ENCODE measurements around the gene KDSR. TPM values are rescaled to one million over a fixed set of nuclear protein-coding genes. Genes with fewer than 3 reads are reported as not detected.
A peak's percentile ranks its signal among the peaks of the same experiment; 100 is the strongest.

KDSR gene, protein sequence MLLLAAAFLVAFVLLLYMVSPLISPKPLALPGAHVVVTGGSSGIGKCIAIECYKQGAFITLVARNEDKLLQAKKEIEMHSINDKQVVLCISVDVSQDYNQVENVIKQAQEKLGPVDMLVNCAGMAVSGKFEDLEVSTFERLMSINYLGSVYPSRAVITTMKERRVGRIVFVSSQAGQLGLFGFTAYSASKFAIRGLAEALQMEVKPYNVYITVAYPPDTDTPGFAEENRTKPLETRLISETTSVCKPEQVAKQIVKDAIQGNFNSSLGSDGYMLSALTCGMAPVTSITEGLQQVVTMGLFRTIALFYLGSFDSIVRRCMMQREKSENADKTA
- 30.8 and 37.8 TPM in 2 replicates for total RNA-seq (2012; rRNA removed)

DNA sequence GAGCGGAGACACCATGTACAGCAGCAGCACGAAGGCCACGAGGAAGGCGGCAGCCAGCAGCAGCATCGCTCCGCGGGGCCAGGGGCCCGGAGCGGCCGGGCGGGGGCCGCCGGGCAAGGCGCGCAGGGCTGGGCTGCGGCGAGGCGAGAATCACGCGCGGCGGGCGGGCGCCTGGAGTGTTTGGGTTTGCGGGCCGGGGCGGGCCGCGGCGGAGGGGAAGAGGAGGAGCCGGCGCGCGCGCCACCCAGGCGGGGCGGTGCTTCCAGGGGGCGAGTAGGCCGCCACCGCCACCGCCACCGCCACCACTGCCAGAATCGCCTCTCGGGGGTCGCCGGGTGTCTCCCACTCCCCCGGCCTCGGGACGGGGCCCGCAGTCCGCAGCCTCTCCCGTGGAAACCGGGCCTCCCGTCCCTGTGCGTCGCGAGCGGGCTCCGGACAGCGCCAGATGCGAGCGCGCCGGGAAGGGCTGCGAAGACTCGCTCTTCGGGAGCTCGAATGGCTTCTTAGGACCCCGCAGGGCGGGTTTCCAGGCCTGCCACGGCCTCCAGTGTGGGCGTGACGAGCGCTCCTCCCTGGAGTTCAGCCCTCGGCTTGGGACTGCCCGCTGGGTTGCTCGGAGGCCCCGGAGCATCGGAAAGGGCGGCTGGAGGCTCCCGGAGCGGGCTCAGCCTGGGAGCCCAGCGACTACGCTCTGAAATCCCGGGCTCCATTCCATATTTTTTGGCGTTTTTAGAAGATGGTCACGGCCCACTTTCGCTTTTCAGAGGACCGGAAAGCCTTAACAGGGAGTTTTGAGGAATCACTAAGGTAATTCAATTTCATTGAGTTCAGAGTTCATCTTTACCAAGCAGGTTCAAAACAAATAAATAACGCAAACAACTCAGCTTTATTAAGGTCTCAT lies at the start of gene KDSR:
KDSR (minus strand) TSS at position 154 of the 901 bp plus-strand sequence; CDS start at position 66, 88 bp downstream.
- Histone ChIP-seq H3K4me2 (ENCODE audit: low read length) (peak within 1 kb of the TSS; percentile 92), H3K4me3 (ENCODE audit: low read length) (peak within 1 kb of the TSS; percentile 91), H3K9ac (ENCODE audit: low read depth, low read length) (peak within 1 kb of the TSS; percentile 98), H3K4me1 (ENCODE audit: control insufficient read depth, insufficient read depth, low read length) (peaks cover 18% of the 10 kb centered on the region), H3K9me3 (replicated peaks; ENCODE audit: low read length) (no peaks in the 10 kb centered on the region), H3K27me3 (ENCODE audit: control insufficient read depth, insufficient read depth, low read length) (no peaks in the 10 kb centered on the region), H3K36me3 (ENCODE audit: insufficient read depth, low read length) (peaks cover 5% of the 10 kb centered on the region)

GRCh38 chr18:63412953-63413352 lies 45.9 kb upstream of the KDSR start:
- peaks cover 58% of the 10 kb centered on the region for H3K36me3 ChIP-seq (ENCODE audit: insufficient read depth, low read length)
- no peak overlapping the region for H3K9ac ChIP-seq (ENCODE audit: low read depth, low read length)
- no peaks in the 10 kb centered on the region for H3K9me3 ChIP-seq (replicated peaks; ENCODE audit: low read length)
- no peaks in the 10 kb centered on the region for H3K27me3 ChIP-seq (ENCODE audit: control insufficient read depth, insufficient read depth, low read length)
- peaks cover 31% of the 10 kb centered on the region for H3K4me1 ChIP-seq (ENCODE audit: control insufficient read depth, insufficient read depth, low read length)
- H3K4me3 ChIP-seq (ENCODE audit: low read length) = no peak overlapping the region
- no peak overlapping the region for H3K4me2 ChIP-seq (ENCODE audit: low read length)

- Histone ChIP-seq H3K4me2 (ENCODE audit: low read length) (peak overlapping the region; percentile 43), H3K27me3 (ENCODE audit: control insufficient read depth, insufficient read depth, low read length) (no peaks in the 10 kb centered on the region), H3K4me3 (ENCODE audit: low read length) (no peak overlapping the region), H3K9ac (ENCODE audit: low read depth, low read length) (no peak overlapping the region), H3K9me3 (replicated peaks; ENCODE audit: low read length) (no peaks in the 10 kb centered on the region), H3K4me1 (ENCODE audit: control insufficient read depth, insufficient read depth, low read length) (peaks cover 37% of the 10 kb centered on the region), H3K36me3 (ENCODE audit: insufficient read depth, low read length) (peaks cover 63% of the 10 kb centered on the region)
These were observed 43.8 kb upstream of the KDSR start for GRCh38 chr18:63410792-63411191.

DNA sequence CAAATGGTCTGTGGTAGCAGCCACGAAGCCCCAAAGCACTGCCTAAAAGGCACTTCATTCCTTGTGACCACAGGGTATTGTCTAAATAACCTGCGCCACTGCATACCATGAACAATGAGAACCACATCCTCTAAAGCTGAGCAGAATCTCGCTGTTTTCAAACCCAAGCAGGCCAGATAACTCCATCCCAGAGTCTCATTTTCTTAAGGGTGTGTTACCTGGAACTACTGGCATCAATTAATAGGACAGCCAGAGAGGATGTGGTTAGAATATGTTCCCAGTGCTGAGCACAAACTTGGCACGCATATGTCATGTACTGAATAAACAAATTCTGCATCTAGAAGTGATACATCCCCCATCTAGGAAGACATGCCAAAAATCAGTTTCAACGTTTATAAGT lies 42.3 kb upstream of the KDSR start:
- Histone ChIP-seq H3K9me3 (replicated peaks; ENCODE audit: low read length) (no peaks in the 10 kb centered on the region), H3K4me1 (ENCODE audit: control insufficient read depth, insufficient read depth, low read length) (peaks cover 37% of the 10 kb centered on the region), H3K9ac (ENCODE audit: low read depth, low read length) (no peak overlapping the region), H3K36me3 (ENCODE audit: insufficient read depth, low read length) (peaks cover 59% of the 10 kb centered on the region), H3K4me2 (ENCODE audit: low read length) (no peak overlapping the region), H3K4me3 (ENCODE audit: low read length) (no peak overlapping the region), H3K27me3 (ENCODE audit: control insufficient read depth, insufficient read depth, low read length) (no peaks in the 10 kb centered on the region)

DNA sequence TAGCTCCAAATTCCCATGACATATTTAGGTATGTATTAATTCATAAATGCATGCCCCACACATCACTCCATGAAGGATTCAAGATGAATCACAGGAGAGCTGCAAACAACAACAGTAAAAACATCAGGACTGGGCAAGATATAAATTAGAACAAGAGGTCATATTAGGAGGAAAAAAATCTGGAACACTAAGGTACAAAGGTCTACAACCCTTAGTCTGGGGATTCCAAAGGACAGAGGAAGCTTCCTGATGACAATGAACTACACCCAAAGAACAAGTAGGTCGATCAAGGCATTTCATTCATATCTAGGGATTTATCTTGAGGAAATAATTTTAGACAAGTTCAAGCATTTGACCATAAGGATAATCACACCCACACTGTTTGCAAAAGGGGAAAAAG lies 40.7 kb upstream of the KDSR start:
- Histone ChIP-seq H3K27me3 (ENCODE audit: control insufficient read depth, insufficient read depth, low read length) (no peaks in the 10 kb centered on the region), H3K4me1 (ENCODE audit: control insufficient read depth, insufficient read depth, low read length) (peaks cover 40% of the 10 kb centered on the region), H3K36me3 (ENCODE audit: insufficient read depth, low read length) (peaks cover 69% of the 10 kb centered on the region)

DNA sequence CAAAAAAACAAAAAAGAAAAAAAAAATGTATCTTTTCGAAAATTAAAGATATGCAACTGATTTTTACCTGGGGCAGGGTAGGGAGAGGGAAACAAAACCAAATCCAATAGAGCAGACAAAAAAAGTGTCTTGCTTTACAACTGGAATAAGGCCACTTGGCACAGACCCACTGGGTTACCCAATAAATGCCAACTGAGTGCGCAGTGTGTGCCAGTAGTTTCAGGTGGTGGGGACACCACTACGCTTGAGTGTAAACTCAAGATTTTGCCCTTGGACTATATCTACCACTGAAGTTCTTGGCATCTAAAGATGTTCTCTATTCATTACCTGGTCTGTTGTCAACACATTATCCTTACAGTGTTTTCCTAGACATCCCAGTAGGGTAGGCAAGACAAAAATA lies 39.0 kb upstream of the KDSR start:
- Histone ChIP-seq H3K27me3 (ENCODE audit: control insufficient read depth, insufficient read depth, low read length) (no peaks in the 10 kb centered on the region), H3K36me3 (ENCODE audit: insufficient read depth, low read length) (peaks cover 79% of the 10 kb centered on the region), H3K4me1 (ENCODE audit: control insufficient read depth, insufficient read depth, low read length) (peaks cover 35% of the 10 kb centered on the region), H3K4me3 (ENCODE audit: low read length) (no peak overlapping the region), H3K4me2 (ENCODE audit: low read length) (no peak overlapping the region), H3K9ac (ENCODE audit: low read depth, low read length) (no peak overlapping the region), H3K9me3 (replicated peaks; ENCODE audit: low read length) (no peaks in the 10 kb centered on the region)

More for the DNA sequence above, 40.7 kb upstream of the KDSR start:
- no peaks in the 10 kb centered on the region for H3K9me3 ChIP-seq (replicated peaks; ENCODE audit: low read length)
- no peak overlapping the region for H3K9ac ChIP-seq (ENCODE audit: low read depth, low read length)
- H3K4me3 ChIP-seq (ENCODE audit: low read length) = no peak overlapping the region
- H3K4me2 ChIP-seq (ENCODE audit: low read length) = no peak overlapping the region

DNA sequence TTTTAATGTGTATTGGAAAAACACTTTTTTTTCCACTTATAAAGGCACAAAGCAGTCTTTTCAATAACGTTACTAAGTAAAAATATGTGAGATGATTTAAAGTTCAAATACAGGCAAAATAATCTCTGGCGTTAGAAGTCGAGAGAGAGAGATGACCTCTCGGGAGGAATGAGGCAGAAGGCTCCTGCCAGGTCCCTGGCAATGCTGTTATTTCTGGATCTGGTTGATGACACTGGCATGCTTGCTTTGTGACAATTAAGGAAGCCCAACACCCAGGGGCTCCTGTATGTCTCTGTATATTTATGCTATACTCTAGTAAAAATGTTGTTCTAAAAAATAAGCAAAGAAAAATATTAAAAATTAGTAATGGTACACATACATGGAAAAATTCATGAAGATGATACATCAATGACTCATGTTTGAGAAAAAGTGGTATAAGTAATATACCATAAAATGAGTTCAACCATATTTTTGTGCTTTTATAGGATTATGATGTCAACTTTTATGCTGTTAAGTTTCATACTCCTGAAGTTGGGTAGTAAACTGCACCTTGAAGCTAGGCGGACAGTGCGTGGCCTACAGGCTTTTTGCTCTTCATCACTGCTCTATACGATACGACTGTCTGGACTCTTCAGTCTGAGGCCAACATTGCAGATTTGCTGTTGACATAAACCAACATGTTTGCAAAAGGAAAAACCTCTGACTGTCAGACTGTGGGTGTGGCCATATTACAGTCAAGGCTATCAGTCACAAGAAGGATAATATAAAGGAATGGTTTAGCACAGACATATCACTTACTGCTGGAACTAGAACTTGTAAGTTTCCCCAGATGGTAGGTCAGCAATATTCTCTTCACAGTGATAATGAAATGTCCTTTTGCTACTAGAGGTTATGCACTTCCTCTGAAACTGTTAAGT lies 35.5 kb upstream of the KDSR start:
- no peaks in the 10 kb centered on the region for H3K9me3 ChIP-seq (replicated peaks; ENCODE audit: low read length)
- no peaks in the 10 kb centered on the region for H3K27me3 ChIP-seq (ENCODE audit: control insufficient read depth, insufficient read depth, low read length)
- no peak overlapping the region for H3K4me2 ChIP-seq (ENCODE audit: low read length)
- H3K36me3 ChIP-seq (ENCODE audit: insufficient read depth, low read length) = peaks cover 80% of the 10 kb centered on the region
- no peak overlapping the region for H3K4me3 ChIP-seq (ENCODE audit: low read length)
- no peak overlapping the region for H3K9ac ChIP-seq (ENCODE audit: low read depth, low read length)
- H3K4me1 ChIP-seq (ENCODE audit: control insufficient read depth, insufficient read depth, low read length) = peaks cover 10% of the 10 kb centered on the region

GRCh38 chr18:63399300-63399699 lies 32.3 kb upstream of the KDSR start:
- H3K4me3 ChIP-seq (ENCODE audit: low read length) = no peak overlapping the region
- H3K27me3 ChIP-seq (ENCODE audit: control insufficient read depth, insufficient read depth, low read length) = no peaks in the 10 kb centered on the region
- peaks cover 88% of the 10 kb centered on the region for H3K36me3 ChIP-seq (ENCODE audit: insufficient read depth, low read length)
- no peak overlapping the region for H3K4me2 ChIP-seq (ENCODE audit: low read length)
- H3K9me3 ChIP-seq (replicated peaks; ENCODE audit: low read length) = no peaks in the 10 kb centered on the region
- H3K9ac ChIP-seq (ENCODE audit: low read depth, low read length) = no peak overlapping the region
- H3K4me1 ChIP-seq (ENCODE audit: control insufficient read depth, insufficient read depth, low read length) = peaks cover 8% of the 10 kb centered on the region

- peaks cover 82% of the 10 kb centered on the region for H3K36me3 ChIP-seq (ENCODE audit: insufficient read depth, low read length)
- no peaks in the 10 kb centered on the region for H3K9me3 ChIP-seq (replicated peaks; ENCODE audit: low read length)
- peaks cover 2% of the 10 kb centered on the region for H3K4me1 ChIP-seq (ENCODE audit: control insufficient read depth, insufficient read depth, low read length)
- H3K27me3 ChIP-seq (ENCODE audit: control insufficient read depth, insufficient read depth, low read length) = no peaks in the 10 kb centered on the region
- H3K4me3 ChIP-seq (ENCODE audit: low read length) = no peak overlapping the region
- no peak overlapping the region for H3K9ac ChIP-seq (ENCODE audit: low read depth, low read length)
- H3K4me2 ChIP-seq (ENCODE audit: low read length) = no peak overlapping the region
These were observed 30.3 kb upstream of the KDSR start for GRCh38 chr18:63397349-63397748.

GRCh38 chr18:63395503-63395902 lies 28.5 kb upstream of the KDSR start:
- Histone ChIP-seq H3K9me3 (replicated peaks; ENCODE audit: low read length) (no peaks in the 10 kb centered on the region), H3K9ac (ENCODE audit: low read depth, low read length) (no peak overlapping the region), H3K27me3 (ENCODE audit: control insufficient read depth, insufficient read depth, low read length) (no peaks in the 10 kb centered on the region), H3K36me3 (ENCODE audit: insufficient read depth, low read length) (peaks cover 80% of the 10 kb centered on the region), H3K4me2 (ENCODE audit: low read length) (no peak overlapping the region), H3K4me3 (ENCODE audit: low read length) (no peak overlapping the region), H3K4me1 (ENCODE audit: control insufficient read depth, insufficient read depth, low read length) (no peaks in the 10 kb centered on the region)

- H3K9me3 ChIP-seq (replicated peaks; ENCODE audit: low read length) = no peaks in the 10 kb centered on the region
These were observed 27.9 kb upstream of the KDSR start for GRCh38 chr18:63394954-63395353.

More at GRCh38 chr18:63394954-63395353, 27.9 kb upstream of the KDSR start:
- peaks cover 80% of the 10 kb centered on the region for H3K36me3 ChIP-seq (ENCODE audit: insufficient read depth, low read length)
- H3K27me3 ChIP-seq (ENCODE audit: control insufficient read depth, insufficient read depth, low read length) = no peaks in the 10 kb centered on the region
- H3K4me1 ChIP-seq (ENCODE audit: control insufficient read depth, insufficient read depth, low read length) = no peaks in the 10 kb centered on the region
- H3K4me2 ChIP-seq (ENCODE audit: low read length) = no peak overlapping the region
- H3K9ac ChIP-seq (ENCODE audit: low read depth, low read length) = no peak overlapping the region
- no peak overlapping the region for H3K4me3 ChIP-seq (ENCODE audit: low read length)
